ENCODE measurements around the gene FLNC. TPM values are rescaled to one million over a fixed set of nuclear protein-coding genes. Genes with fewer than 3 reads are reported as not detected.
A peak's percentile ranks its signal among the peaks of the same experiment; 100 is the strongest.

FLNC gene
- total and polyA plus RNA-seq, 9 of the 15 experiments (the other 6 are each of a cell fraction or from before 2014, with no cell fraction given) = 0.90 to 155 (median 28.8) TPM

- TF ChIP-seq, protein P1, sequence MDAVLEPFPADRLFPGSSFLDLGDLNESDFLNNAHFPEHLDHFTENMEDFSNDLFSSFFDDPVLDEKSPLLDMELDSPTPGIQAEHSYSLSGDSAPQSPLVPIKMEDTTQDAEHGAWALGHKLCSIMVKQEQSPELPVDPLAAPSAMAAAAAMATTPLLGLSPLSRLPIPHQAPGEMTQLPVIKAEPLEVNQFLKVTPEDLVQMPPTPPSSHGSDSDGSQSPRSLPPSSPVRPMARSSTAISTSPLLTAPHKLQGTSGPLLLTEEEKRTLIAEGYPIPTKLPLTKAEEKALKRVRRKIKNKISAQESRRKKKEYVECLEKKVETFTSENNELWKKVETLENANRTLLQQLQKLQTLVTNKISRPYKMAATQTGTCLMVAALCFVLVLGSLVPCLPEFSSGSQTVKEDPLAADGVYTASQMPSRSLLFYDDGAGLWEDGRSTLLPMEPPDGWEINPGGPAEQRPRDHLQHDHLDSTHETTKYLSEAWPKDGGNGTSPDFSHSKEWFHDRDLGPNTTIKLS (IDR thresholded peaks at IDR 0.05; ENCODE audit: borderline replicate concordance, low read depth) = peak; percentile 93
- TF ChIP-seq SRSF7 (optimal IDR thresholded peaks at IDR 0.05; ENCODE audit: low read depth, low read length) = no peak
- TF ChIP-seq FOXP4 (CRISPR knock-in tag; IDR thresholded peaks at IDR 0.05; ENCODE audit: borderline replicate concordance) = peak; percentile 31; the same call in 1 of the 2 replicates
- TF ChIP-seq SRF (CRISPR knock-in tag; IDR thresholded peaks at IDR 0.05) = no peak; a peak in 1 of 4 replicates
- TF ChIP-seq ELF1 (tag; IDR thresholded peaks at IDR 0.05) = no peak
- TF ChIP-seq ILK (tag; IDR thresholded peaks at IDR 0.05; ENCODE audit: borderline replicate concordance, low read depth) = no peak
- TF ChIP-seq MECOM (CRISPR knock-in tag; IDR thresholded peaks at IDR 0.05) = no peak
- TF ChIP-seq, protein P2, sequence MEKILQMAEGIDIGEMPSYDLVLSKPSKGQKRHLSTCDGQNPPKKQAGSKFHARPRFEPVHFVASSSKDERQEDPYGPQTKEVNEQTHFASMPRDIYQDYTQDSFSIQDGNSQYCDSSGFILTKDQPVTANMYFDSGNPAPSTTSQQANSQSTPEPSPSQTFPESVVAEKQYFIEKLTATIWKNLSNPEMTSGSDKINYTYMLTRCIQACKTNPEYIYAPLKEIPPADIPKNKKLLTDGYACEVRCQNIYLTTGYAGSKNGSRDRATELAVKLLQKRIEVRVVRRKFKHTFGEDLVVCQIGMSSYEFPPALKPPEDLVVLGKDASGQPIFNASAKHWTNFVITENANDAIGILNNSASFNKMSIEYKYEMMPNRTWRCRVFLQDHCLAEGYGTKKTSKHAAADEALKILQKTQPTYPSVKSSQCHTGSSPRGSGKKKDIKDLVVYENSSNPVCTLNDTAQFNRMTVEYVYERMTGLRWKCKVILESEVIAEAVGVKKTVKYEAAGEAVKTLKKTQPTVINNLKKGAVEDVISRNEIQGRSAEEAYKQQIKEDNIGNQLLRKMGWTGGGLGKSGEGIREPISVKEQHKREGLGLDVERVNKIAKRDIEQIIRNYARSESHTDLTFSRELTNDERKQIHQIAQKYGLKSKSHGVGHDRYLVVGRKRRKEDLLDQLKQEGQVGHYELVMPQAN (IDR thresholded peaks at IDR 0.05; ENCODE audit: borderline replicate concordance) = peak; percentile 89
- TF ChIP-seq BRCA1 (IDR thresholded peaks at IDR 0.05) = no peak
- TF ChIP-seq BRCA1 (CRISPR knock-in tag; IDR thresholded peaks at IDR 0.05) = peak; percentile 94; the same call in 1 of the 2 replicates
- TF ChIP-seq TSC22D4 (tag; IDR thresholded peaks at IDR 0.05) = no peak
- peak; percentile 74; the same call in 1 of the 2 replicates for TF ChIP-seq POLR2H (tag; IDR thresholded peaks at IDR 0.05; ENCODE audit: low read depth)
- TF ChIP-seq SIN3A (IDR thresholded peaks at IDR 0.05; ENCODE audit: borderline replicate concordance in 2 of 2, control insufficient read depth in 1 of 2, low read depth in 2 of 2, low read length in 2 of 2) = peak; percentile 61 to 78; a peak in 1 of 4 replicates
- TF ChIP-seq, protein P3, sequence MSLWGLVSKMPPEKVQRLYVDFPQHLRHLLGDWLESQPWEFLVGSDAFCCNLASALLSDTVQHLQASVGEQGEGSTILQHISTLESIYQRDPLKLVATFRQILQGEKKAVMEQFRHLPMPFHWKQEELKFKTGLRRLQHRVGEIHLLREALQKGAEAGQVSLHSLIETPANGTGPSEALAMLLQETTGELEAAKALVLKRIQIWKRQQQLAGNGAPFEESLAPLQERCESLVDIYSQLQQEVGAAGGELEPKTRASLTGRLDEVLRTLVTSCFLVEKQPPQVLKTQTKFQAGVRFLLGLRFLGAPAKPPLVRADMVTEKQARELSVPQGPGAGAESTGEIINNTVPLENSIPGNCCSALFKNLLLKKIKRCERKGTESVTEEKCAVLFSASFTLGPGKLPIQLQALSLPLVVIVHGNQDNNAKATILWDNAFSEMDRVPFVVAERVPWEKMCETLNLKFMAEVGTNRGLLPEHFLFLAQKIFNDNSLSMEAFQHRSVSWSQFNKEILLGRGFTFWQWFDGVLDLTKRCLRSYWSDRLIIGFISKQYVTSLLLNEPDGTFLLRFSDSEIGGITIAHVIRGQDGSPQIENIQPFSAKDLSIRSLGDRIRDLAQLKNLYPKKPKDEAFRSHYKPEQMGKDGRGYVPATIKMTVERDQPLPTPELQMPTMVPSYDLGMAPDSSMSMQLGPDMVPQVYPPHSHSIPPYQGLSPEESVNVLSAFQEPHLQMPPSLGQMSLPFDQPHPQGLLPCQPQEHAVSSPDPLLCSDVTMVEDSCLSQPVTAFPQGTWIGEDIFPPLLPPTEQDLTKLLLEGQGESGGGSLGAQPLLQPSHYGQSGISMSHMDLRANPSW (CRISPR knock-in tag; IDR thresholded peaks at IDR 0.05) = 0 out of 2 replicates have a peak, but pooled peaks have one; percentile 1
- TF ChIP-seq NR1H2 (CRISPR knock-in tag; IDR thresholded peaks at IDR 0.05) = 0 out of 2 replicates have a peak, but pooled peaks have one; percentile 59
- TF ChIP-seq ZNF57 (CRISPR knock-in tag; IDR thresholded peaks at IDR 0.05) = no peak
- peak; percentile 9; the same call in 1 of the 2 replicates for TF ChIP-seq ZNF23 (CRISPR knock-in tag; IDR thresholded peaks at IDR 0.05)
- no peak for TF ChIP-seq TRIM24 (IDR thresholded peaks at IDR 0.05)
These were observed 32.6 kb downstream of the FLNC start, which contains the start of gene ATP6V1F (continued) for GRCh38 chr7:128862571-128863432.
